Epithelial cell of proximal tubule (primary cell): ENCODE data around the gene WDSUB1. TPM values are rescaled to one million over a fixed set of nuclear protein-coding genes. Genes with fewer than 3 reads are reported as not detected.

Experiments used
- DNase-seq: peaks from one replicate; pipeline ENCODE4 v3.0.0-alpha.2; 2011; ENCODE audit warnings: low read depth
- H3K4me3 ChIP-seq: 2 replicates; pipeline ENCODE4 v1.5.1; 2011; ENCODE audit warnings: low read depth, mild to moderate bottlenecking, low read length
- CTCF ChIP-seq: conservative IDR thresholded peaks from 2 replicates; pipeline ENCODE4 v1.5.1; 2012; ENCODE audit warnings: low read depth, mild to moderate bottlenecking, low read length
- total RNA-seq: library from RNA; depleted of rRNA; stranded (reverse); fragments of >200 nt; gene quantifications from 2 replicates; pipeline ENCODE4 v1.2.3, GENCODE V29; 2015

WDSUB1 gene
- total RNA-seq, 1 donor from 2014 or later = 2.2 TPM

DNA sequence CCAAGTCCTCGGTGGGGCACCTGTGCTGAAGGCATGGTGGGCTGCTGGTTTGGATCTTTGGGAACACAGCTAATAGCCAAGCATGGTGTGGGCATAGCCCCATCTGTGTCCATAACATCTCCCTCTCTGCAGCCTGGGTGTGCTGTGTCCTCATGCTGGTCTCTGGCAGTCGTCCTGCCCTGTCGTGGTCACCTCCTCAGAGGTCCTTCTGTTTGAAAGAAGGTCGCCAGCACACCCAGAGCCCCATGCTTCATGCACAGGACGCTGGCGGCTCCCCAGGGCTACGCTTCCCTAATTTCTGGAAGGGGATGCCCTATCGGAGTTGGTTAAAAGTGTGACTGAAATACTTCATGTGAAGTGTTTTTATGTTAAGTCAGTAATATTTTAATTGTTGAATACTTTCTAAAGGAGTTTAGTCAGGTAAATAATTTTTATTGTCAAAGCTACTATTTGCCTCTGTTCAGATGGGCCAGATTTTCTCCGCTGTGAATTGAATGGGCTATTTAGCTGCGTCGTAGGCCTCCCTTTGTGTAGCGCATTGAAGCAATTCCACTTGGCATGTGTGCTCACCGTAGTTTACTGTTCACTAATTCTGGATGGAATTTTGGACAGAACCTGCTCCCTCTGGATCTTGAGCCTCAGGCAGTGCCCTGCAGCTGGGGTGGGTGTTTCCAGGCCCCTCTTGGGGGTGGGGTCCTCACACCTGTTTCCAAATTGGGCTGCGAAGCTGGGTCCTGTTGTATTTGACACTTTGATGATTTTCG, 81.9 kb downstream of the WDSUB1 start:
- H3K4me3 ChIP-seq = no peak overlapping the region
- no peak for TF ChIP-seq CTCF
- no peak for DNase-seq

GRCh38 chr2:159202568-159203071, 83.9 kb downstream of the WDSUB1 start:
- H3K4me3 ChIP-seq = no peak overlapping the region
- no peak for TF ChIP-seq CTCF
- DNase-seq = peak; percentile 42

DNA sequence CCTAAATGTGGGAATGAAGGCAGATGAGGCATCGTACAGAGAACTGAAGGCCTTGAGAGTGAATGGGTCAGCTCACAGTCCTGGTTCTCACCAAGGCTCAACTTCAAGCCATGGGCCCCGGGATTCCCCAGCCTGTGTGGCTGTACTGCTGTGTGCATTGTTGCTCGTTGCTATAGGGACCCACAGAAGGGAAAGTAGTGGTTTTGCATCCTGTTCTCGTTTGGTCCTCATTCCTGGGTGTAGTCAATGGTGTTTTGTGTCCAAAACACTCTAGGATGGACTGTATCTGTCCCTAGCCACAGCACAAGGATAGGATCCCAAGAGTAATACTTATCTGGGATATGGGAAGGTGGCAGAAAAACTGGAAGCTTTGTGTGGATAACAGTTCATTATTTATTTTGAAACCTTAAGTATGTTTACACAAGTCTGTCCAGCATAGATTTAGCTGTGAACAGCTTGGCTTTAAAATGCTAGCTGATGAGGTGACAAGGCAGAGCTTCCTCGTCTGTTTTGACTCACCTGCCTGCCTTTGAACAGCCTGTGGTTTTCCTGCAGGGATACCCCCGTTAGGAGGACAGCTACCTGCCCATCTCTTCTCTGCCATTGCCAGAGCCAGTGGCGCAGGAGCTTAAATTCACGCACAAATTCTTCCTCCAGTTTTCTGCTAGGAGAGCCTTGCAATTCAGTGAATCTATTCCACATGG, 85.0 kb downstream of the WDSUB1 start:
- no peak for TF ChIP-seq CTCF
- no peak for DNase-seq
- no peak overlapping the region for H3K4me3 ChIP-seq

GRCh38 chr2:159200498-159200897, 86.0 kb downstream of the WDSUB1 start:
- H3K4me3 ChIP-seq = no peak overlapping the region
- no peak for TF ChIP-seq CTCF
- no peak for DNase-seq

- TF ChIP-seq CTCF = no peak
- H3K4me3 ChIP-seq = no peak overlapping the region
- DNase-seq = no peak
Observed at GRCh38 chr2:159199761-159200465, 86.6 kb downstream of the WDSUB1 start.

DNA sequence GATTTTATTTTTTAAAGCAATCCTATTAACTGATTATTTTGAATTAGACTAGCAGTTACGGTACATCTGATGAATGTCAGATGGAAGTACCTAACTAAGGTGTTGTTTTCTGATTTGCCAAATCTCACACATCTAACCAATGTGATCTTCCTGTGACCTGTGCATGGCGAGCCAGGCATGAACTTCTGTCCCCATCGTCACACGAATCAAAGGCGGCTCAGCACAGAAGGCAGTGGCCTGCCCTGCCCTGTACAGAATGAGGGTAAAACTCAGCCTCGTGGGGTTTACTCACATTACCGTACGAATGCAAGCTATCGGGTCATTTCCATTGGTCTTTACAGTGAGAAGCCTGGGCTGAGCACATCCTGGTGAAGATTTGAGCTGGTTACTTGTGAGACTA, 87.3 kb downstream of the WDSUB1 start:
- H3K4me3 ChIP-seq = no peak overlapping the region
- TF ChIP-seq CTCF = no peak
- DNase-seq = no peak
